GM12891 (cell line): Measurements from ENCODE around the gene GID4.

Experiments used
- POLR2A ChIP-seq: IDR thresholded peaks from 2 replicates; pipeline ENCODE4 v1.6.1; 2011; ENCODE audit warnings: low read depth, low read length, control low read depth
- POLR2AphosphoS5 ChIP-seq: IDR thresholded peaks from 2 replicates; pipeline ENCODE4 v1.6.1; 2011; ENCODE audit warnings: low read depth, low read length, control low read depth
- SPI1 ChIP-seq: IDR thresholded peaks from 2 replicates; pipeline ENCODE4 v1.6.1; 2011; ENCODE audit warnings: low read depth, low read length, control low read depth

- no peak for TF ChIP-seq SPI1
- TF ChIP-seq POLR2A, result no peak
- TF ChIP-seq POLR2AphosphoS5, result no peak
Observed at GRCh38 chr17:18017958-18018357, 21.2 kb upstream of the GID4 start.
